T-helper 1 cell treated with Interleukin-12 subunit alpha and Interleukin-12 subunit beta and Interleukin-4 antibody, amounts not matched to agents 30 ng/mL and 1 ng/mL, for 36 hours (primary cell): ENCODE results near the gene LIMS4. TPM values are rescaled to one million over a fixed set of nuclear protein-coding genes. Genes with fewer than 3 reads are reported as not detected.
"Not testable (repeated sequence)": the region's sequence is repeated elsewhere in the genome, so short reads cannot be mapped to it uniquely, and the experiment has no call there.

Experiments used
- intact Hi-C: fragments of 100-400 bp; cut with micrococcal nuclease; formaldehyde crosslinking; loops from one replicate; pipeline ENCODE4 v1.15.1; 2024
- total RNA-seq: library from RNA; stranded (reverse); gene quantifications from 2 replicates; pipeline ENCODE4 v1.2.3, GENCODE V29; 2022

The LIMS4 gene
- total RNA-seq, 1 donor from 2014 or later, result 0.42 TPM

DNA sequence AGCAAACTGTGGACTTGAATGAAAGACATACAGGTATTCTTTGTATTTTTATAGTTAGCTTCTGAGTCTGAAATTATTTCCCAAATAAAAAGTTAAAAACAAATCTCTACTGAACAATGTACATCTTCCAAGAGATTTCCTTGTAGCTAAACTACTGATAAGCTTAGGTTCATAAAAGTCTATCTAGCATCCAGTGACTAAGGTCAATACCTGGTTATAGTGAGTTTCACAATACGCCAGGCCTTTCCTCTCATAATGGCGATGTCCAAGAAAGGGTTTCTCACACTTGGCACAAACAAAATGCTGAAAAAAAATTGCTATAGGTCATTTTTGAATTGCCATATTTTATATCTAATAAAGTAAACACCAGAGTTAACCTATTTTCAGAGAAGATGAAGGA lies 21.7 kb downstream of the LIMS4 start:
- intact Hi-C loops, result not testable (repeated sequence)

DNA sequence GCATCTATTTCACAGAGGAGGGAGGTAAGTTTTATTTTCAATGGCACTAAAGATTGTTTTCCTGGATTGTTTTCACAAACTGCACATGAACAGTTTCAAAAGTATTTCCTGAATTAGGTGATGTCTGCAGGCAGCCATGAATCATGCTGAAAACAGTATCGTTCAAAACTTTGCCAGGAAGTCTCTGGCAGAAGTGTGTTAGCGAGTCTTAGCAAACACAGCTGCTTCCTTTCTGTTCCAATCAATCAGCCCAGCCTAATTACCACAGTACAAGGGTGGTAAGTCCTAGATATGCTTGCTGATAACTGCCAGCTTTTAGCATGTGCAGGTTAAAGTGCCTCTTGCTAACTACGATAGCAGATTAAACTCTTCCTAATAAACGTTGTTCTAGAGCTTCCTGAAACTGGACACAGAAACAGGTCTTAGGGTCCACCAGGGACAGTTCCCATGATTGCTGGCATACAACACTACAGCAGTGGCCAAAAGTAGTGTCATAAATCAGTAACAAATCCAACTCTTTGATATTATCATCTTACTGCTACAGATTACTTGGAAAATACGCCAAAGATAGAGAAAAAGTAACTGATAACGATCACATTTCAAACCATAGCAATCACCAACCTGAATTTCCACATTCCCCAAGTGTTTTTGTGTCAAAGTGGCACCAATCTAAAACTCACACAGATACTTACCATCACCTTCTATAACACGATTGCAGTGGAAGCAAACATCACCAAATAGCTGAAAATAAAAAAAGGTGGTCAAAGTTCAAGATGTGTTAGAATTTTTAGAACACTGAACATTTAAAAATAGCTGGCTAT lies 23.3 kb downstream of the LIMS4 start:
- intact Hi-C loops, result not testable (repeated sequence)

DNA sequence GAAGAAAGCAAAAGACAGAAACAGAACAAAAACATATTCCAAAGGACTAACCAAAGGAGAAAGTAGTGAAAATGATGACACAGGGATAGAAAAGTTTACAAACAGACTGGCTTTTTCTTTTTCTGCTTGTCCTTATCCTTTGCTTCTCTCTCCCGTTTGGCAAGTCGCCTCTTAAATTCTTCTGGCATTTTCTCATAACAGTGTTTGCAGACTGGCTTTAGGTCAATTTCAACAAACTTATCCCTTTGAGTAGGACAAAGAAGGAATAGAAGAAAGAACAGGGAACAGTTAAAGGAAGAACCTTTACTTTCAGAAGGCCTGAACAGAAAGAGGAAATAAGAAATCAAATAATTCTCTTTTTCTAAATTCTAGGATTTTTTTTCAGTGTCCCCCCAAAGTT lies 26.0 kb downstream of the LIMS4 start:
- intact Hi-C loops, result not testable (repeated sequence)

DNA sequence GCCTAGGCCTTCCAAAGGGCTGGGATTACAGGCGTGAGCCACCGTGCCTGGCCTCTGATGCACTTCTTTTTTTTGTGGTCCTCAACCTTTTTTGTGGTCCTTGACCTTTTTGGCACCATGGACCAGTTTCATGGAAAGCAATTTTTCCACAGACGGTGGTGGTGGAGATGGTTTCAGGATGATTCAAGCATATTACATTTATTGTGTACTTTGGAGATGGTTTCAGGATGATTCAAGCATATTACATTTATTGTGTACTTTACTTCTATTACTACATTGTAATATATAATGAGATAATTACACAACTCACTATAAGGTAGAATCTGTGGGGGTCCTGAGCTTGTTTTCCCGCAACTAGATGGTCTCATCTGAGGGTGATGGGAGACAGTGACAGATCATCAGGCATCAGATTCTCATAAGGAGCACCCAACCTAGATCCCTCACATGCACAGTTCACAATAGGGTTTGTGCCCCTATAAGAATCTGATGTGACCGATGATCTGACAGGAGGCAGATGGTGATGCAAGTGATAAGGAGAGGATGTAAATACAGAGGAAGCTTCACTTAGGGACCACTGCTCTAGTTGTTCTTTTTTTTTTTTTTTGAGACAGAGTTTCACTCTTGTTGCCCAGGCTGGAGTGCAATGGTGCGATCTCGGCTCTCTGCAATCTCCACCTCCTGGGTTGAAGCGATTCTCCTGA lies 29.2 kb downstream of the LIMS4 start:
- intact Hi-C loops, result not testable (repeated sequence)

DNA sequence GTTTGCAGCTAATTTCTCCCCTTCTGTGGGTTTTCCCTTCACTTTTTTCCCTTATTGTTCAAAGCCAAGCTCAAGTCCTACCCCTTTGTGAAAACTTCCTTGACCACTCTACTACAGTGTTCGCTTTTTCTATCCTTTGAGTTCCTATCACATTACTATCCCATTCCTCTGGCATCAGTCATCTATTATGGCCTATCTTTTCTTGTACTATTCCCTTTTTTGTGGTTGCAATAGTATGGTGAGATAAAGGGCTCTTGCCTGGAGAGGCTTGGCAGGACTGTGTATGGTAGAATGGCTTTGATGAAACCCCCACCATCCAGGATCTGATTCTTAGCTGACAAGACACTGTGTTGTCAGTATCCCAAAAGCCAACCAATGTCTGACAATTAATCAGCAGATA lies 30.7 kb downstream of the LIMS4 start:
- intact Hi-C loops, result not testable (repeated sequence)

DNA sequence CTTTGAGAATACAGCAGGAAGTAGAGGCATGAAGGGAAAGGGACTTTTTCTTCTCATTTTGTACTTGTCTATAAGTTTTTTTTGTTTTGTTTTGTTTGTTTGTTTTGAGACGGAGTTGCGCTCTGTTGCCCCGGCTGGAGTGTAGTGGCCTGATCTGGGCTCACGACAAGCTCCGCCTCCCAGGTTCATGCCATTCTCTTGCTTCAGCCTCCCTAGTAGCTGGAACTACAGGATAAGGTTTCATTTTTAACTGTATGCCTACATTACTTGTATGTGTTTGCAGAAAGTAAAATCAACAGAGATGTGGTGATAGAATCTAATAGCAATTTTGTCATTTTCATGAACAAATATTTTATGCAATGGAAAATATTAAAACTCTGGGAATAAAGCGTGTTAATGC lies 38.1 kb downstream of the LIMS4 start:
- intact Hi-C loops, result not testable (repeated sequence)

DNA sequence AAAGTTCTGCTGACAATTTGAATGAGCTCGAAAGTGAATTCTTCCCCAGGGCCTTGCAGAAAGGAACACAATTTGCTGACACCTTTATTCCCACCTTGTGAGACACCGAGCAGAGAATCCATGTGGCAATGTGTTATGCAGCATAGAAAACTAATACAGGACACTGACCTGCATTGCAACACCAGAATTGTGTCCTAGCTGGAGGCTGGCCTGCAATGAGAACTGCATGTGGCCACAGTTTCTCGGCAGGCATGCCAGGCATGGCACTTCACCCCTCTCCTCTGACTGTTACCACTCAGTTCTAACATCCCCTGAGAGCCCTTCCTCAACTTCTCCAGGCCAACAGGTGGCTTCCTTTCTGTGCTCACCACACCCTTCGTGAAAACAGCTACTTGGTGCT lies 46.9 kb downstream of the LIMS4 start:
- intact Hi-C loops, result not testable (repeated sequence)

DNA sequence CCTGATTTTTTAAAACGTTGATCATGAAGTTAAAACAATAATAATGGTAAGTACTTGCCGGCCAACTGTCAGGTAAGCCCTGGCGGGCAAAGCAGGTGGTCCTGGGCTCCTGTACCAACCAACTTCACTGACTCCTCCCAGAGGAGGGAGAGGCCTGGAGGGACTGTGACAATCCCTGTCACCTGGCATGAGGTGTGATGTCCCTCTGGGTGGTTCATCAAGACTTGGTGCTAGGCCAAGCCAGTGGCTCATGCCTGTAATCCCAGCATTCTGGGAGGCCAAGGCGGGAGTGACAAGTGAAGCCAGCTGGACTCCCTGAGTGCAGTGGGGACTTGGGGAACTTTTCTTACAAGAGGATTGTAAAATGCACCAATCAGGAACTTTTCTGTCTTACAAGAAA lies 48.2 kb downstream of the LIMS4 start:
- intact Hi-C loops, result not testable (repeated sequence)

DNA sequence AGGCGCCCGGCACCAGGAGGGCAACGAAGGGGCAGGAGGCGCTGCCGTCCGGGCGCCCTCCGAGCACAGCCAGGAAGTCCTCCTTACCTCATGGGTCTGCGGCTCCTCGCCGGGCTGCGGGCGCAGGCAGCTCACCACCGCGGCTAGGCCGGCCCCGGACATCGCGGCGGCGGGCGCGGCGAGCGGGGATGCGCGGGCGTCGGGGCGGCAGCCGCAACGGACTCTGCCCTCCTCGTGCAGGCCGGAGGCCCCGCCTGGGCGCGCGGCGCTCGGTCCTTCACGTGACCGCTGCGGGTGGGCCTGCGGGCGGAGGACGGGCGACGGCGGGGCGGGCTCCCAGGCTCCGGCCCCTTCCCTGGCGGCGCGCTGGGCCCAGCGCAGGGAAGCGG lies 49.0 kb downstream of the LIMS4 start:
- intact Hi-C loops, result not testable (repeated sequence)

DNA sequence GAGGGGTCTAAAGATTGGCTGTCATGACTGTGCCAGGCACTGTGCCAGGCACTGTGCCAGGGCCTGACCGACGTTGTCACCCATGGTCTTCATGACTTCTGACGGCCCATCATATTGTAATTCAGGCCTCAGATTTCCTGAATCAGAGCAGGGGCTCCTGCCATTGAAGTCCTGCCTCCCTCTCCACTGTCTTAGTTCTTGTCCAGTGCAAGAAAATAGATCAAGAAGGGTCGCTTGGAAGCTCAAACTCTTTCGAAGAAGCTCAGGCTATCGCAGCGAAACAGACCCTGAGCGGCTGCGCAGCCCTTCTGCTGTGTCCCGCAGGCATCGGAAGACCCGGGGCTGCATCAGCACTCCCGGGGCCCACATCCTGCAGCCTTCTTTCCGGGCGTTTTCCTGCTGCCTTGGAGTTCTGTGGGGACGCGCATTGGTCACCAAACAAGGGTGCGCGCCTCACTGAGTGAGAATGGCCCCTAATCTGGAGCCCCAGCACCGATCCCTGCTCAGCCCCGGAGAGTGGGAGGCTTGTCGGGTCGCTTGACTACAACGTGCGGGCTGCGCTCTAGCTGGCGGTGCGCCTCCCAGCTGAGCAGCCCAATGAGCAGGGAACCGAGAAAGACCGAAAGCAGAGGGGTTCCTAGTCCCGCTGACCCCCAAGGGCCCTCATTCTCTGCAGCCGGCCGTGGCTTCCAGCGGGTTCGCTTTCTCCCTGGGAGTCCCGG lies 49.6 kb downstream of the LIMS4 start:
- intact Hi-C loops, result not testable (repeated sequence)

DNA sequence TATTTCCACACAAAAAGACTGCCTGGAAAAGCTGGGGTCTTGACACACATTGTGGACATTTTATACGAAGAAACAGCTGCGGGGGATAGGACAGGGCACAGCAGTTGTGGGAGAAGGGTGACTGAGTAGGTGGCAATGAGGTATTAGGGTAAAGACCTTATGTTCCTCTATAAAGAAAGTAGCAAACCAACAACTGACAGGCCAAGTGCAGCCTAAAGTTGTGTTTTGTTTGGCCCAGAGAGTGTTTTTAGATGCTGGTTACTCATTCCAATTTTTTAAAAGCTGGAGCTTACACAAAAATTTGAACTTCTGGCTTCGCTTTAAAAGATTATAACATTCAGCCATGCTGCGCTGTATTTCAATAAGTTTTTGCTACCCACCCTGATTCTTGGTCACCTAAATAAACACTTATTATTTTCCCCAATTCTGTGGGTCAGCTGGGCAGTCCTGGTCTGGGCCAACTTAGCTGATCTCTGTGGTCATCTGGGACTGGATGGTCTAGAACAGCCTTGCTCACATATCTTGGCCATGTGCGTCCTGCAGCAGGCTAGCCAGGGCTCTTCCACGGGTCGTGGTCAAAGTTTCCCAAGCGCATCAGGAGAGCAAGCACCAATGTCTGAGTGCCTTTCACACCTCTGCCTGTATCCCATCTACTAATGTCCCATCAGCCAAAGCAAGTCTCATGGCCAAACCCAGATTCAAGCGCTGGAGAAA lies 51.8 kb downstream of the LIMS4 start:
- intact Hi-C loops, result not testable (repeated sequence)

DNA sequence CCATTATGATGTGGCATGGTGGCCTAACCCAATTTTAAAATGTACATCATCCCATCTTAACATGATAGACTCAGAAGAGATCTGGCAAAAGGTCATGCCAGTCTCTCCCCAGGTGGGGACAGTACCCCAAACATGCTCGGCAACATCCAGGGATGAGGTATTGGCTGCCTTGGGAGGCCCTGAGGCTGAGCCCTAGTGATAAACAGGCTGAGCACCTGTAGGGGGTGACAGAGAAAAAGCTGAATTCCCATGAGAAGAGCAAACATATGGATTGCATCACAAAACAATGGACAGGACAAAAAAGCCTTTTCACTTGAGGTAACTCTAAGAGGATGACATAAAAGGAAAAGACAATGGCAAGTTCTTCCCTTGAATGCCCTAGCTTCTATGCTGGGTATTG lies 65.5 kb downstream of the LIMS4 start:
- intact Hi-C loops, result not testable (repeated sequence)

DNA sequence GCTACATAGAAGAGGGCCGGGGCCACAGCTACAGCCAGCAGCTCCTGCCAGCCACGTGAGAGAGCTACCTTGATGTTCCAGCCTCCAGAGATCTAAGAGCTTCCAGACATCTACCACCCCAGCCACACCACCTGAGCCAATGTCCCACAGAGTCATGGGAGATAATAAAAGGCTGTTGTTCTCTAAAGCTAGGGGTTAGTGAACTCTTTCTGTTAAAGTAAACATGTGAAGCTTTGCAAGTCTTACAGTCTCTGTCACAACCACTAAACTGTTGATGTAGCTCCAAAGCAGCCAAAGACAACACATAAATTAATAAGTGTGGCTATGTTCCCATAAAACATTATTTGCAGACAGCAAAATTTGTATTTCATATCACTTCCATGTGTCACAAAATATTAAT lies 67.6 kb downstream of the LIMS4 start:
- intact Hi-C loops, result not testable (repeated sequence)

DNA sequence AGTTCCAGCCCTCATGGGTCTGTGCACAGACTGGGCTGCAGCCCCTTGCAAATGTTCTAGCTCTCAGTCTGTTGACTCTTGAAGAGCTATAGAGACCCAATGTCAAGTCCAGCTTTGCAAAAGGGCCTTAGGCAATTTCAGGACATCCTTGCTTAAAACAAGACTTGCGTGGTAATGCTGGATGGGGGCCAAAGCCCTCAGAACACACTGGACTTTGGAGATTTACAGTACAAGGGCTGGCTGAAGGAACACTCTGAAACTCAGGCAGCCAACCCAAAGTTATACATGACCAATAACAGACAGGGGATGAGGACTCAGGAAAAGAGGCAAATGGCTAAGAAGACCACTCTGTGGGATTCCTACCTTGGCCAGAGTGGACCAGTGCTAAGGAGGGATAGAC lies 68.4 kb downstream of the LIMS4 start:
- intact Hi-C loops, result not testable (repeated sequence)

DNA sequence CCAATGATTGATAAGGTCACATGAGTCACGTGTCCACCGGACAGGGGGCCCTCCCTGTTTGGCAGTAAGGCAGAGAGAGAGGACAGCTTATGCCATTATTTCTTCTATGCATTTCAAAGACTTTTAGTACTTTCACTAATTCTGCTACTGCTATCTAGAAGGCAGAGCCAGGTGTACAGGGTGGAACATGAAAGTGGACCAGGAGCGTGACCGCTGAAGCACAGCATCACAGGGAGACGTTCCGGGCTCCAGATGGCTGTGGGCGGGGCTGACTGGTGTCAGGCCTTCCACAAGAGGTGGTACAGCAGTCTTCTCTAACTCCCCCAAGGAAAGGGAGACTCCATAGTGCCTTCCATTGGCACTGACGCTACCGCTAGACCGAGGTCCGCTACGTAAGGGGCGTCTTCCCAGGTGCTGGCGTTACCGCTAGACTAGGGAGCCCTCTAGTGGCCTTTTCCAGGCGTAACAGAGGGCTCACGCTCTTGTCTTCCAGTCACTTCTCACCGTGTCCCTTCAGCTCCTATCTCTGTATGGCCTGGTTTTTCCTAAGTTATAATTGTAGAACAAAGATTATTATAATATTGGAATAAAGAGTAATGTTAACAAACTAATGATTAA lies 71.5 kb downstream of the LIMS4 start:
- intact Hi-C loops, result not testable (repeated sequence)

DNA sequence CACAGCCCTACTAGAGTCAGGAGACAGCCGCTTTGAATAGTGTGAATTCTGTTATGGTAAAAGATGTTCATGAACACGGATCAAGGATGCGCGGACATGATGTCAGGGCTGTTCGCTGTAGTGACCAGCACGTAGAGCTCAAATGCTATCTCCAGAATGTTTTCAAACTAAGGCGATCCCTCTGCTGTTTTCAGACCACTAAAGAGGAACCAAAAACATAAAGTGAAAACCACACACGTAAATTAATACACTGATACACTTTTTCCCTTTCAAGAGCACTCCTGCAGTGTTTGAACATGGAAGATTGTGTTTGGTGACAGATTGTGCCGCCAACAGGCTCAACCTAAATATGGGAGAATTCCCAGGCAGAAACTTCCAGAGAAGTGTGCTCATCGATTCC lies 73.2 kb downstream of the LIMS4 start:
- intact Hi-C loops, result not testable (repeated sequence)

DNA sequence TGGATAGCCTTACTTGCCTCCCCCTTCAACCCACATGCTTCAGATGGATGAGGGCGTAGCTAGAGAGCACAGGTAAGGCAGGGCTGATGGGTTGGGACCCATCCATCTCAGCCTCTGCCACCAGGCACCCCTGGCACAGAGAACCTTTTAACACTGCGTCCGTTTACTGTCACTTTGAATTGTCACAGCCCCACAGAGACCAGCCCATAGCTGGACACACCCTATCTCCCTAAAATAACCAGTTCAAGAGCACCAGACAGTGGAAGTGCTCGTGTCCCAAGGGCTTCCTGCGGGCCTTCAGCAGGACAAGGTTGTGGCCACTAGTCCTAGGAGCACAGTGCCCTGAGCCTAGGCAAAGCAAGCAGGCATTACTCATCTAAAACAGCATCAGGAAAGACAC lies 76.6 kb downstream of the LIMS4 start:
- intact Hi-C loops, result not testable (repeated sequence)
